Mesodermal cell (in vitro differentiated cells): ENCODE measurements around the gene PSMD8. TPM values are rescaled to one million over a fixed set of nuclear protein-coding genes. Genes with fewer than 3 reads are reported as not detected.
"Not testable (repeated sequence)": the region's sequence is repeated elsewhere in the genome, so short reads cannot be mapped to it uniquely, and the experiment has no call there.

Source experiments
- H3K27ac ChIP-seq: 2 replicates; pipeline ENCODE4 v1.7.0; 2013; ENCODE audit warnings: mild to moderate bottlenecking, low read depth, low read length, moderate library complexity; ENCODE audit not compliant: severe bottlenecking
- H3K36me3 ChIP-seq: 2 replicates; pipeline ENCODE4 v1.7.1; 2013; ENCODE audit warnings: mild to moderate bottlenecking, low read length, moderate library complexity; ENCODE audit not compliant: control insufficient read depth, insufficient read depth
- H3K4me1 ChIP-seq: one replicate; pipeline ENCODE4 v1.7.1; 2013; ENCODE audit warnings: mild to moderate bottlenecking, low read length; ENCODE audit not compliant: insufficient read depth, control insufficient read depth, poor library complexity, severe bottlenecking
- H3K4me3 ChIP-seq: 2 replicates; pipeline ENCODE4 v1.7.0; 2013; ENCODE audit warnings: low read length, control low read depth, mild to moderate bottlenecking; ENCODE audit not compliant: insufficient read depth, poor library complexity, severe bottlenecking; ENCODE audit errors: extremely low read depth
- H3K9me3 ChIP-seq: 2 replicates; pipeline ENCODE4 v1.7.1; 2013; ENCODE audit warnings: mild to moderate bottlenecking, low read length, moderate library complexity; ENCODE audit not compliant: control insufficient read depth
- WGBS, 2 experiments: methylation state at CpG; one replicate each; pipeline ENCODE4 v1.1.5; 2013; ENCODE audit warnings: missing lambda C conversion rate in 2 of 2; ENCODE audit not compliant: insufficient coverage in 2 of 2; 5-methylcytosine and 5-hydroxymethylcytosine counted together
- polyA plus RNA-seq, 2 experiments: library from polyadenylated mRNA; stranded (reverse); fragments of 50-300 nt; gene quantifications; one replicate each; pipeline ENCODE4 v1.2.3, GENCODE V29; 2013

PSMD8 gene
- 304 TPM for polyA plus RNA-seq (2013, experiment 1 of 2)
- 265 TPM for polyA plus RNA-seq (2013, experiment 2 of 2)

GRCh38 chr19:38374332-38375097 lies at the start of gene PSMD8:
TSS of gene PSMD8 (plus strand) at chr19:38374571. CDS start at chr19:38374602, 31 bp downstream.
- Histone ChIP-seq H3K9me3 (no peaks in the 10 kb centered on the region), H3K4me1 (peaks cover 5% of the 10 kb centered on the region), H3K36me3 (peaks cover 31% of the 10 kb centered on the region), H3K27ac (peak within 1 kb of the TSS; percentile 87), H3K4me3 (peak within 1 kb of the TSS; percentile 93)
- WGBS, 2 experiments = 0 to 1% methylated on average over 55 to 62 of the region's 65 CpGs

- Histone ChIP-seq H3K36me3 (no peaks in the 10 kb centered on the region), H3K4me3 (no peak overlapping the region), H3K4me1 (no peaks in the 10 kb centered on the region), H3K9me3 (no peaks in the 10 kb centered on the region), H3K27ac (no peak overlapping the region)
- 92 to 97% methylated on average over 19 to 22 of the region's 22 CpGs for WGBS, 2 experiments
These were observed 47.8 kb upstream of the PSMD8 start for GRCh38 chr19:38326591-38326990.

- H3K36me3 ChIP-seq = no peaks in the 10 kb centered on the region
- no peaks in the 10 kb centered on the region for H3K4me1 ChIP-seq
- 90 to 95% methylated on average over 5 to 7 of the region's 7 CpGs for WGBS, 2 experiments
- no peak overlapping the region for H3K4me3 ChIP-seq
- no peak overlapping the region for H3K27ac ChIP-seq
- H3K9me3 ChIP-seq = no peaks in the 10 kb centered on the region
These were observed 44.7 kb upstream of the PSMD8 start for GRCh38 chr19:38329651-38330050.

- H3K9me3 ChIP-seq = no peaks in the 10 kb centered on the region
- WGBS, 2 experiments = no CpG with 5 or more reads among the region's 1 CpG
- H3K36me3 ChIP-seq = no peaks in the 10 kb centered on the region
- no peak overlapping the region for H3K4me3 ChIP-seq
- no peak overlapping the region for H3K27ac ChIP-seq
- no peaks in the 10 kb centered on the region for H3K4me1 ChIP-seq
These were observed 42.6 kb upstream of the PSMD8 start for GRCh38 chr19:38331728-38332127.

- H3K4me1 ChIP-seq = no peaks in the 10 kb centered on the region
- no peaks in the 10 kb centered on the region for H3K36me3 ChIP-seq
- 90 to 100% methylated on average over 4 of the region's 9 CpGs for WGBS, 2 experiments
- H3K4me3 ChIP-seq = no peak overlapping the region
- H3K27ac ChIP-seq = no peak overlapping the region
- no peaks in the 10 kb centered on the region for H3K9me3 ChIP-seq
These were observed 41.1 kb upstream of the PSMD8 start for GRCh38 chr19:38333245-38333644.

GRCh38 chr19:38335949-38336637 lies 38.3 kb upstream of the PSMD8 start:
- Histone ChIP-seq H3K9me3 (no peaks in the 10 kb centered on the region), H3K27ac (peak overlapping the region; percentile 71), H3K36me3 (no peaks in the 10 kb centered on the region), H3K4me1 (peaks cover 5% of the 10 kb centered on the region), H3K4me3 (peak overlapping the region; percentile 63)
- 0 to 1% methylated on average over 38 to 52 of the region's 52 CpGs for WGBS, 2 experiments

GRCh38 chr19:38336638-38337359 lies 37.6 kb upstream of the PSMD8 start:
- Histone ChIP-seq H3K27ac (peak overlapping the region; percentile 26), H3K4me1 (peaks cover 5% of the 10 kb centered on the region), H3K36me3 (no peaks in the 10 kb centered on the region), H3K9me3 (no peaks in the 10 kb centered on the region), H3K4me3 (peak overlapping the region; percentile 63)
- 6 to 7% methylated on average over 35 to 41 of the region's 41 CpGs for WGBS, 2 experiments

- Histone ChIP-seq H3K36me3 (no peaks in the 10 kb centered on the region), H3K27ac (no peak overlapping the region), H3K9me3 (no peaks in the 10 kb centered on the region), H3K4me1 (peaks cover 5% of the 10 kb centered on the region), H3K4me3 (peak overlapping the region; percentile 63)
- WGBS, 2 experiments = 67 to 69% methylated on average over 9 of the region's 10 CpGs
These were observed 37.1 kb upstream of the PSMD8 start for GRCh38 chr19:38337360-38337653.

- 70 to 88% methylated on average over 2 of the region's 4 CpGs for WGBS, 2 experiments
- H3K27ac ChIP-seq, H3K4me1 ChIP-seq, H3K4me3 ChIP-seq, H3K9me3 ChIP-seq, H3K36me3 ChIP-seq: not testable (repeated sequence)
These were observed 35.4 kb upstream of the PSMD8 start for GRCh38 chr19:38339011-38339410.

- WGBS, 2 experiments = 85 to 100% methylated on average over 2 of the region's 2 CpGs
- no peak overlapping the region for H3K27ac ChIP-seq
- no peaks in the 10 kb centered on the region for H3K36me3 ChIP-seq
- H3K4me1 ChIP-seq = peaks cover 5% of the 10 kb centered on the region
- H3K9me3 ChIP-seq = no peaks in the 10 kb centered on the region
- no peak overlapping the region for H3K4me3 ChIP-seq
These were observed 33.4 kb upstream of the PSMD8 start for GRCh38 chr19:38340927-38341326.
